CD4-positive, alpha-beta T cell treated with Interleukin-15 for 4 hours (primary cell): ENCODE results near the gene CDK5.
A peak's percentile ranks its signal among the peaks of the same experiment; 100 is the strongest.

Experiments used
- DNase-seq: peaks from one replicate; pipeline ENCODE4 v3.0.0-alpha.2; 2020; ENCODE audit warnings: low spot score

The CDK5 gene

GRCh38 chr7:151057506-151057988 lies at the start of gene CDK5:
CDK5 (minus strand) TSS chr7:151057897; CDS start chr7:151057848, 49 bp downstream.
- no peak for DNase-seq

GRCh38 chr7:151104411-151105235 lies 46.9 kb upstream of the CDK5 start:
- DNase-seq, result no peak

GRCh38 chr7:151103973-151104372 lies 46.3 kb upstream of the CDK5 start:
- no peak for DNase-seq

GRCh38 chr7:151102991-151103390 lies 45.3 kb upstream of the CDK5 start:
- DNase-seq, result no peak

GRCh38 chr7:151101621-151102396 lies 44.1 kb upstream of the CDK5 start:
- no peak for DNase-seq

GRCh38 chr7:151100921-151101320 lies 43.2 kb upstream of the CDK5 start:
- DNase-seq, result no peak

GRCh38 chr7:151099486-151100211 lies 42.0 kb upstream of the CDK5 start:
- no peak for DNase-seq

- no peak for DNase-seq
Observed at GRCh38 chr7:151095828-151096475, 38.3 kb upstream of the CDK5 start.

- DNase-seq, result no peak
Observed at GRCh38 chr7:151095123-151095797, 37.6 kb upstream of the CDK5 start.

- DNase-seq, result no peak
Observed at GRCh38 chr7:151094675-151095074, 37.0 kb upstream of the CDK5 start.

- DNase-seq, result no peak
Observed at GRCh38 chr7:151093748-151094147, 36.1 kb upstream of the CDK5 start.

- no peak for DNase-seq
Observed at GRCh38 chr7:151091988-151092387, 34.3 kb upstream of the CDK5 start.

GRCh38 chr7:151091431-151091830 lies 33.7 kb upstream of the CDK5 start:
- DNase-seq, result no peak

GRCh38 chr7:151091003-151091402 lies 33.3 kb upstream of the CDK5 start:
- DNase-seq, result no peak

GRCh38 chr7:151089893-151090730 lies 32.4 kb upstream of the CDK5 start:
- no peak for DNase-seq

GRCh38 chr7:151088856-151089699 lies 31.4 kb upstream of the CDK5 start:
- DNase-seq, result no peak

- no peak for DNase-seq
Observed at GRCh38 chr7:151088019-151088855, 30.5 kb upstream of the CDK5 start.

GRCh38 chr7:151087245-151088018 lies 29.7 kb upstream of the CDK5 start:
- peak; percentile 21 for DNase-seq
